Measurements from ENCODE around the gene COMMD1.

DNA sequence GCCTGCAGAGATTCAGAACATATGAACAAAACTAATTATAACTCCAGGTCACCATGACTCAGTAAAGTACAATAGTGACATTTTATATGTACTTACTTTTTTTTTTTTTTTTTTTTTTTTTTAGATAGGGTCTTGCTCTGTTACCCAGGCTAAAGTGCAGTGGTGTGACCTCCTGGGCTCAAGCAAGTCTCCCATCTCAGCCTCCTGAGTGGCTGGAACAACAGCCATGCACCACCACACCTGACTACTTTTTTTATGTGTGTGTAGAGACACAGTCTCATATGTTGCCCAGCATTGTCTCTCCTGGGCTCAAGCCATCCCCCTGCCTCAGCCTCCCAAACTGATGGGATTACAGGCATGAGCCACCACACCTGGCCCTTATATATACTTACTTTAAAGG, 159.8 kb downstream of the COMMD1 start:
- TF ChIP-seq EP300 (IDR thresholded peaks at IDR 0.05) (no peak), POLR2AphosphoS5 (IDR thresholded peaks at IDR 0.05) (no peak), POLR2A (IDR thresholded peaks at IDR 0.05) (no peak)
- TF ChIP-seq, protein P1, sequence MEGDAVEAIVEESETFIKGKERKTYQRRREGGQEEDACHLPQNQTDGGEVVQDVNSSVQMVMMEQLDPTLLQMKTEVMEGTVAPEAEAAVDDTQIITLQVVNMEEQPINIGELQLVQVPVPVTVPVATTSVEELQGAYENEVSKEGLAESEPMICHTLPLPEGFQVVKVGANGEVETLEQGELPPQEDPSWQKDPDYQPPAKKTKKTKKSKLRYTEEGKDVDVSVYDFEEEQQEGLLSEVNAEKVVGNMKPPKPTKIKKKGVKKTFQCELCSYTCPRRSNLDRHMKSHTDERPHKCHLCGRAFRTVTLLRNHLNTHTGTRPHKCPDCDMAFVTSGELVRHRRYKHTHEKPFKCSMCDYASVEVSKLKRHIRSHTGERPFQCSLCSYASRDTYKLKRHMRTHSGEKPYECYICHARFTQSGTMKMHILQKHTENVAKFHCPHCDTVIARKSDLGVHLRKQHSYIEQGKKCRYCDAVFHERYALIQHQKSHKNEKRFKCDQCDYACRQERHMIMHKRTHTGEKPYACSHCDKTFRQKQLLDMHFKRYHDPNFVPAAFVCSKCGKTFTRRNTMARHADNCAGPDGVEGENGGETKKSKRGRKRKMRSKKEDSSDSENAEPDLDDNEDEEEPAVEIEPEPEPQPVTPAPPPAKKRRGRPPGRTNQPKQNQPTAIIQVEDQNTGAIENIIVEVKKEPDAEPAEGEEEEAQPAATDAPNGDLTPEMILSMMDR (IDR thresholded peaks at IDR 0.05) = no peak
